ENCODE data around the gene CCDC27.

- no peak for TF ChIP-seq ZNF543 (CRISPR knock-in tag; IDR thresholded peaks at IDR 0.05)
- TF ChIP-seq POLR2A (IDR thresholded peaks at IDR 0.05; ENCODE audit: insufficient read depth in 1 of 2, low read depth in 2 of 2, low read length in 2 of 2): no peak
- no peak for TF ChIP-seq POLR2AphosphoS5 (IDR thresholded peaks at IDR 0.05; ENCODE audit: low read depth, low read length)
- no peak for TF ChIP-seq ARID3A (IDR thresholded peaks at IDR 0.05; ENCODE audit: low read depth, low read length)
- TF ChIP-seq ZFX (CRISPR knock-in tag; IDR thresholded peaks at IDR 0.05; ENCODE audit: low read depth): no peak
- no peak for TF ChIP-seq ZNF432 (CRISPR knock-in tag; IDR thresholded peaks at IDR 0.05; ENCODE audit: borderline replicate concordance)
- TF ChIP-seq, protein P1, sequence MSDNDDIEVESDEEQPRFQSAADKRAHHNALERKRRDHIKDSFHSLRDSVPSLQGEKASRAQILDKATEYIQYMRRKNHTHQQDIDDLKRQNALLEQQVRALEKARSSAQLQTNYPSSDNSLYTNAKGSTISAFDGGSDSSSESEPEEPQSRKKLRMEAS (IDR thresholded peaks at IDR 0.05): no peak
- no peak for TF ChIP-seq RAD21 (CRISPR knock-in tag; IDR thresholded peaks at IDR 0.05)
These were observed 49.1 kb upstream of the CCDC27 start for GRCh38 chr1:3702990-3703728.
